H9 (cell line): ENCODE data around the gene ADAMTS3. TPM values are rescaled to one million over a fixed set of nuclear protein-coding genes. Genes with fewer than 3 reads are reported as not detected.

Experiments used
- DNase-seq: peaks from one replicate; pipeline ENCODE4 v3.0.0-alpha.2; 2017
- H2AFZ ChIP-seq: one replicate; pipeline ENCODE4 v1.6.1; 2013; ENCODE audit warnings: mild to moderate bottlenecking, low read length, control low read depth, moderate library complexity
- H2AK5ac ChIP-seq: 2 replicates; pipeline ENCODE4 v1.6.1; 2013; ENCODE audit warnings: low read length, control low read depth, mixed read lengths; ENCODE audit not compliant: insufficient read length
- H2BK120ac ChIP-seq: one replicate; pipeline ENCODE4 v1.6.1; 2013; ENCODE audit warnings: low read depth, mild to moderate bottlenecking, low read length, control low read depth, inconsistent platforms; ENCODE audit not compliant: poor library complexity, severe bottlenecking
- H2BK12ac ChIP-seq: 2 replicates; pipeline ENCODE4 v1.6.1; 2013; ENCODE audit warnings: low read length, control low read depth, mixed read lengths, low read depth; ENCODE audit not compliant: insufficient read length
- H2BK15ac ChIP-seq: 2 replicates; pipeline ENCODE4 v1.6.1; 2013; ENCODE audit warnings: low read depth, low read length, control low read depth
- H2BK20ac ChIP-seq: one replicate; pipeline ENCODE4 v1.6.1; 2013; ENCODE audit warnings: low read depth, mild to moderate bottlenecking, low read length, control low read depth, inconsistent platforms; ENCODE audit not compliant: poor library complexity, severe bottlenecking
- H2BK5ac ChIP-seq: 2 replicates; pipeline ENCODE4 v1.6.1; 2013; ENCODE audit warnings: low read length, control low read depth, mixed read lengths; ENCODE audit not compliant: insufficient read length
- H3K14ac ChIP-seq: 2 replicates; pipeline ENCODE4 v1.6.1; 2013; ENCODE audit warnings: low read length, control low read depth; ENCODE audit not compliant: insufficient read depth
- H3K18ac ChIP-seq: 2 replicates; pipeline ENCODE4 v1.6.1; 2013; ENCODE audit warnings: low read depth, mild to moderate bottlenecking, mixed read lengths, low read length, control low read depth; ENCODE audit not compliant: insufficient read length
- H3K23ac ChIP-seq: 2 replicates; pipeline ENCODE4 v1.6.1; 2013; ENCODE audit warnings: low read length, control low read depth, mixed read lengths, low read depth; ENCODE audit not compliant: insufficient read length
- H3K23me2 ChIP-seq: 2 replicates; pipeline ENCODE4 v1.6.1; 2013; ENCODE audit warnings: low read depth, mild to moderate bottlenecking, mixed read lengths, low read length, control low read depth; ENCODE audit not compliant: insufficient read length, poor library complexity, severe bottlenecking
- H3K27ac ChIP-seq: 2 replicates; pipeline ENCODE4 v1.5.1; 2013; ENCODE audit warnings: low read length, control low read depth, mixed read lengths, low read depth; ENCODE audit not compliant: insufficient read length
- H3K27me3 ChIP-seq: 2 replicates; pipeline ENCODE4 v1.6.1; 2013; ENCODE audit warnings: low read length, control low read depth, inconsistent platforms; ENCODE audit not compliant: insufficient read depth
- H3K4ac ChIP-seq: 2 replicates; pipeline ENCODE4 v1.6.1; 2013; ENCODE audit warnings: low read depth, mild to moderate bottlenecking, control low read depth, inconsistent platforms, low read length, moderate library complexity
- H3K4me1 ChIP-seq: 2 replicates; pipeline ENCODE4 v1.6.1; 2013; ENCODE audit warnings: low read length, control low read depth, inconsistent platforms; ENCODE audit not compliant: insufficient read depth
- H3K4me2 ChIP-seq: 2 replicates; pipeline ENCODE4 v1.6.1; 2013; ENCODE audit warnings: low read length, control low read depth, mixed read lengths; ENCODE audit not compliant: insufficient read length, insufficient read depth
- H3K56ac ChIP-seq: 2 replicates; pipeline ENCODE4 v1.6.1; 2013; ENCODE audit warnings: low read depth, mild to moderate bottlenecking, mixed read lengths, low read length, control low read depth; ENCODE audit not compliant: insufficient read length
- H3K79me1 ChIP-seq: 2 replicates; pipeline ENCODE4 v1.6.1; 2013; ENCODE audit warnings: low read depth, mild to moderate bottlenecking, moderate library complexity, low read length, control low read depth, inconsistent platforms; ENCODE audit not compliant: insufficient read depth, poor library complexity, severe bottlenecking
- H3K79me2 ChIP-seq: 2 replicates; pipeline ENCODE4 v1.6.1; 2013; ENCODE audit warnings: low read length, control low read depth, inconsistent platforms; ENCODE audit not compliant: insufficient read depth
- H3K9ac ChIP-seq: 2 replicates; pipeline ENCODE4 v1.6.1; 2013; ENCODE audit warnings: low read length, control low read depth, mixed read lengths; ENCODE audit not compliant: insufficient read length; ENCODE audit errors: extremely low read depth
- H3K9me3 ChIP-seq: one replicate; pipeline ENCODE4 v1.6.1; 2013; ENCODE audit warnings: low read depth, low read length, inconsistent platforms; ENCODE audit not compliant: control insufficient read depth
- H3T11ph ChIP-seq: one replicate; pipeline ENCODE4 v1.6.1; 2013; ENCODE audit warnings: mild to moderate bottlenecking, low read length, control low read depth, inconsistent platforms
- H4K20me1 ChIP-seq: one replicate; pipeline ENCODE4 v1.6.1; 2013; ENCODE audit not compliant: control insufficient read depth, insufficient read length, insufficient read depth
- H4K5ac ChIP-seq: 2 replicates; pipeline ENCODE4 v1.6.1; 2013; ENCODE audit warnings: low read depth, mild to moderate bottlenecking, mixed read lengths, low read length, control low read depth; ENCODE audit not compliant: insufficient read length
- H4K8ac ChIP-seq: replicated peaks from 2 replicates; pipeline ENCODE4 v1.6.1; 2013; ENCODE audit warnings: low read length, control low read depth, mixed read lengths, low read depth; ENCODE audit not compliant: insufficient read length
- H4K91ac ChIP-seq: 2 replicates; pipeline ENCODE4 v1.6.1; 2013; ENCODE audit warnings: low read depth, mild to moderate bottlenecking, moderate library complexity, mixed read lengths, low read length, control low read depth; ENCODE audit not compliant: insufficient read length
- H3K27ac Mint-ChIP-seq, 3 experiments: 2 replicates in 2 of 3; 3 replicates in 1 of 3; pipeline ENCODE4 v1.8.0; 2020 to 2021; ENCODE audit warnings: mixed read lengths in 3 of 3, mild to moderate bottlenecking in 1 of 3, moderate library complexity in 1 of 3
- H3K27me3 Mint-ChIP-seq: 2 replicates; pipeline ENCODE4 v1.8.0; 2021; ENCODE audit warnings: low read depth, mild to moderate bottlenecking, moderate library complexity, mixed read lengths
- H3K36me3 Mint-ChIP-seq, 3 experiments: 2 replicates in 2 of 3; 3 replicates in 1 of 3; pipeline ENCODE4 v1.8.0; 2020 to 2021; ENCODE audit warnings: low read depth in 3 of 3, mixed read lengths in 3 of 3; ENCODE audit not compliant: insufficient read depth in 1 of 3
- H3K4me1 Mint-ChIP-seq, 2 experiments: 2 replicates each; pipeline ENCODE4 v1.8.0; 2020; ENCODE audit warnings: mixed read lengths in 2 of 2
- H3K4me3 Mint-ChIP-seq, 2 experiments: 2 replicates in 1 of 2; 3 replicates in 1 of 2; pipeline ENCODE4 v1.8.0; 2020 to 2021; ENCODE audit warnings: mild to moderate bottlenecking in 2 of 2, mixed read lengths in 2 of 2, moderate library complexity in 1 of 2
- H3K9me3 Mint-ChIP-seq, 2 experiments: 2 replicates in 1 of 2; 3 replicates in 1 of 2; pipeline ENCODE4 v1.8.0; 2020; ENCODE audit warnings: mild to moderate bottlenecking in 2 of 2, mixed read lengths in 2 of 2, moderate library complexity in 1 of 2
- total RNA-seq: library from RNA; stranded (reverse); gene quantifications from 2 replicates; pipeline ENCODE4 v1.2.1, GENCODE V29; 2021
- TF ChIP-seq, protein P1 (sequence below): fragments of 200-600 bp; sonication (generic); conservative IDR thresholded peaks from 3 replicates; pipeline ENCODE4 v1.8.0; 2021; ENCODE audit warnings: antibody characterized with exemption, mild to moderate bottlenecking

ADAMTS3 gene
- total RNA-seq, 1 experiment from 2014 or later: 1.1 TPM

DNA sequence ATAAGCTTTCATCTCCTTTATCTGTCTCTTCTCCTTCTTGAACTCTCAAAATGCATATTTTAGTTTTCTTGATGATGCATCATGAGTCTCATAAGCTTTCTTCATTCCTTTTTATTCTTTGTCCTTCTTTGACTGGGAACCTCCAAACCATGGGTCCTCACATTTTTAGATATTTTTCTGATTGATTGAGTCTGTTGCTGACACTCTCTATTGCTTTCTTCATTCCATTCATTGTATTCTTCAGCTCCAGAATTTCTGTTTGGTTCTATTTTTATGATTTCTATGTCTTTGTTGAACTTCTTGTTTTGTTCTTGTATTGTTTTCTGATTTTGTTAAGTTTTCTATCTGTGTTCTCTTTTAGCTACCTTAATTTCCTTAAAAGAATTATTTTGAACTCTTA is 74.9 kb downstream of the ADAMTS3 start:
- no peak overlapping the region for H3K18ac ChIP-seq
- Mint-ChIP-seq H3K4me1 (peaks cover 0 to 2% of the 10 kb centered on the region in 2 experiments; a peak in 1 of 4 replicates), H3K27me3 (no peaks in the 10 kb centered on the region), H3K4me3 (no peak overlapping the region), H3K36me3 (peaks cover 0 to 5% (median 0%) of the 10 kb centered on the region in 3 experiments; a peak in 1 of 7 replicates), H3K27ac (no peak overlapping the region), H3K9me3 (peaks cover 4% of the 10 kb centered on the region in 2 experiments; a peak in 1 of 5 replicates)
- DNase-seq: no peak
- H4K8ac ChIP-seq: no peak overlapping the region
- no peak overlapping the region for H2BK120ac ChIP-seq
- H2BK12ac ChIP-seq: no peak overlapping the region
- no peaks in the 10 kb centered on the region for H3K79me2 ChIP-seq
- H4K20me1 ChIP-seq: no peaks in the 10 kb centered on the region
- no peaks in the 10 kb centered on the region for H3K9me3 ChIP-seq
- H2AK5ac ChIP-seq: no peak overlapping the region
- H3K9ac ChIP-seq: no peak overlapping the region
- H2BK15ac ChIP-seq: no peak overlapping the region
- no peaks in the 10 kb centered on the region for H3K23me2 ChIP-seq
- no peak overlapping the region for H3K27ac ChIP-seq
- H3K27me3 ChIP-seq: no peaks in the 10 kb centered on the region
- TF ChIP-seq, protein P1, sequence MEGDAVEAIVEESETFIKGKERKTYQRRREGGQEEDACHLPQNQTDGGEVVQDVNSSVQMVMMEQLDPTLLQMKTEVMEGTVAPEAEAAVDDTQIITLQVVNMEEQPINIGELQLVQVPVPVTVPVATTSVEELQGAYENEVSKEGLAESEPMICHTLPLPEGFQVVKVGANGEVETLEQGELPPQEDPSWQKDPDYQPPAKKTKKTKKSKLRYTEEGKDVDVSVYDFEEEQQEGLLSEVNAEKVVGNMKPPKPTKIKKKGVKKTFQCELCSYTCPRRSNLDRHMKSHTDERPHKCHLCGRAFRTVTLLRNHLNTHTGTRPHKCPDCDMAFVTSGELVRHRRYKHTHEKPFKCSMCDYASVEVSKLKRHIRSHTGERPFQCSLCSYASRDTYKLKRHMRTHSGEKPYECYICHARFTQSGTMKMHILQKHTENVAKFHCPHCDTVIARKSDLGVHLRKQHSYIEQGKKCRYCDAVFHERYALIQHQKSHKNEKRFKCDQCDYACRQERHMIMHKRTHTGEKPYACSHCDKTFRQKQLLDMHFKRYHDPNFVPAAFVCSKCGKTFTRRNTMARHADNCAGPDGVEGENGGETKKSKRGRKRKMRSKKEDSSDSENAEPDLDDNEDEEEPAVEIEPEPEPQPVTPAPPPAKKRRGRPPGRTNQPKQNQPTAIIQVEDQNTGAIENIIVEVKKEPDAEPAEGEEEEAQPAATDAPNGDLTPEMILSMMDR: no peak
- H3K23ac ChIP-seq: no peak overlapping the region
- no peak overlapping the region for H3K56ac ChIP-seq
- no peak overlapping the region for H2BK5ac ChIP-seq
- H2BK20ac ChIP-seq: no peak overlapping the region
- no peak overlapping the region for H4K5ac ChIP-seq
- H3K4me2 ChIP-seq: no peak overlapping the region
- no peak overlapping the region for H4K91ac ChIP-seq
- no peak overlapping the region for H3T11ph ChIP-seq
- no peak overlapping the region for H2AFZ ChIP-seq
- no peaks in the 10 kb centered on the region for H3K79me1 ChIP-seq
- no peak overlapping the region for H3K14ac ChIP-seq
- H3K4ac ChIP-seq: no peak overlapping the region
- no peaks in the 10 kb centered on the region for H3K4me1 ChIP-seq
